ENCODE results near the gene ERBB3.

DNA sequence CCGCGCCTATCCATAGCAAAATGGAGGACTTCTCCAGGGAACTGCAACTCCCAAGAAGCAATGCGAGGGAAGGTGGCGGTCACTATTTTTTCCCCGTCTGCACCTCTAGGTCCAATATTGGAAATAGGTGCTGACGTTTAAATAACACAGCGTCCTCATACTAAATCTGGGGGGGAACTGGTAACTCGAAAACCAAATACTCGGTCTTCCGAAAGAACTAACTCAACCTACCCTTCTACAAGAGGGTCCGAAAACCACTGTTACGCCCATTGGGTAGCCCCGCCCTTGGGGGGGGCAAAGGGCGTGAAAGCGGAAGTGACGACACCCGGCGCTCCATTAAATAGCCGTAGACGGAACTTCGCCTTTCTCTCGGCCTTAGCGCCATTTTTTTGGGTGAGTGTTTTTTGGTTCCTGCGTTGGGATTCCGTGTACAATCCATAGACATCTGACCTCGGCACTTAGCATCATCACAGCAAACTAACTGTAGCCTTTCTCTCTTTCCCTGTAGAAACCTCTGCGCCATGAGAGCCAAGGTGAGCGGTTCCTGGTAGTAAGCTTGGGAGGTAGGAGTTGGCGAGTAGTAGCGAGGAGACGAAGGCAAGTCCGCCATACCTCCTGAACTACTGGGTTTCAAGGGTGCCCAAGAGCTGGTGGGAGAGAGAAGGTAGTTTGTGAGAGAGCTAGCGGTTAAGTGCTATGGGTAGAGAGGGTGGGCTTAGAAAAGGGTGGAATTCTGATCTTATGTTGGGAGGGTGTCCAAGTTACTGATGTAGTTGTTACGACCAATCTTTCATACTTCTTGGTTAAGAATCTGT is 36.5 kb downstream of the ERBB3 start, which contains the start of gene RPL41:
- TF ChIP-seq POLR2A (IDR thresholded peaks at IDR 0.05; ENCODE audit: low read length) (peak; percentile 100), GATA1 (IDR thresholded peaks at IDR 0.05; ENCODE audit: low read depth, low read length) (no peak)

All from erythroblast (primary cell).